GM10266 (cell line): ENCODE measurements around the gene CDC123.

Source experiments
- DNase-seq: peaks from one replicate; pipeline ENCODE4 v3.0.0; 2012; ENCODE audit errors: extremely low spot score
- CTCF ChIP-seq: IDR thresholded peaks from 2 replicates; pipeline ENCODE4 v1.5.1; 2012; ENCODE audit warnings: mild to moderate bottlenecking, low read depth; ENCODE audit not compliant: control insufficient read depth, insufficient read depth; ENCODE audit errors: missing control alignments

The CDC123 gene

GRCh38 chr10:12235116-12235694, 39.2 kb downstream of the CDC123 start:
- no peak for DNase-seq
- no peak for TF ChIP-seq CTCF

GRCh38 chr10:12235796-12236195, 39.8 kb downstream of the CDC123 start:
- no peak for DNase-seq
- no peak for TF ChIP-seq CTCF

- peak; percentile 20 for DNase-seq
- no peak for TF ChIP-seq CTCF
Measured at GRCh38 chr10:12237265-12238220, 41.6 kb downstream of the CDC123 start.

GRCh38 chr10:12238821-12239220, 42.8 kb downstream of the CDC123 start:
- no peak for DNase-seq
- no peak for TF ChIP-seq CTCF

- TF ChIP-seq CTCF = no peak
- peak; percentile 67 for DNase-seq
Measured at GRCh38 chr10:12241810-12242529, 46.0 kb downstream of the CDC123 start.

GRCh38 chr10:12243864-12244620, 48.1 kb downstream of the CDC123 start:
- TF ChIP-seq CTCF = no peak
- no peak for DNase-seq
